Non-pigmented ciliary epithelial cell (primary cell): ENCODE results near the gene TESK2.

Experiments
- DNase-seq: peaks from one replicate; pipeline ENCODE4 v3.0.0-alpha.2; 2010; ENCODE audit warnings: low read depth

TESK2 gene

DNA sequence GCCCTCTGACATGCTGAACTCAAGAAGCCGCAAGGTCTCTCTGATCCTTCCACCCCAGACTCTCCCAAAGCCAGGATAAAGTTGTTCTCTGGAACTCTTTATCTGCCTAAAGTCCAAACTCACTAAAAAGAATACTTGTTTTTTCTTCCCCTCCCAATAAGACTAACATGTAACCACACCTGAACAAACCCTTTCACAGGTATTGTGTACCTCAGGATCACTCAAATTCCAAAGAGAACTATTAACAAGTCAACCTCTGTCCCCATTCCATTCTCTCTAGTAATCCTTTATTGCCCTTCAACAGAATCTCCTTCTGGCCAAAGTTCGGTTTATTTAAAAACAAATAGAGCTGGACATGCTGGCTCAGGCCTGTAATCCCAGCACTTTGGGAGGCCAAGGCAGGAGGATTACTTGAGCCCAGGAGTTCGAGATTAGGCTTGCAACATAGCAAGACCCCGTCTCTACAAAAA lies 155.1 kb downstream of the TESK2 start:
- DNase-seq = no peak

DNA sequence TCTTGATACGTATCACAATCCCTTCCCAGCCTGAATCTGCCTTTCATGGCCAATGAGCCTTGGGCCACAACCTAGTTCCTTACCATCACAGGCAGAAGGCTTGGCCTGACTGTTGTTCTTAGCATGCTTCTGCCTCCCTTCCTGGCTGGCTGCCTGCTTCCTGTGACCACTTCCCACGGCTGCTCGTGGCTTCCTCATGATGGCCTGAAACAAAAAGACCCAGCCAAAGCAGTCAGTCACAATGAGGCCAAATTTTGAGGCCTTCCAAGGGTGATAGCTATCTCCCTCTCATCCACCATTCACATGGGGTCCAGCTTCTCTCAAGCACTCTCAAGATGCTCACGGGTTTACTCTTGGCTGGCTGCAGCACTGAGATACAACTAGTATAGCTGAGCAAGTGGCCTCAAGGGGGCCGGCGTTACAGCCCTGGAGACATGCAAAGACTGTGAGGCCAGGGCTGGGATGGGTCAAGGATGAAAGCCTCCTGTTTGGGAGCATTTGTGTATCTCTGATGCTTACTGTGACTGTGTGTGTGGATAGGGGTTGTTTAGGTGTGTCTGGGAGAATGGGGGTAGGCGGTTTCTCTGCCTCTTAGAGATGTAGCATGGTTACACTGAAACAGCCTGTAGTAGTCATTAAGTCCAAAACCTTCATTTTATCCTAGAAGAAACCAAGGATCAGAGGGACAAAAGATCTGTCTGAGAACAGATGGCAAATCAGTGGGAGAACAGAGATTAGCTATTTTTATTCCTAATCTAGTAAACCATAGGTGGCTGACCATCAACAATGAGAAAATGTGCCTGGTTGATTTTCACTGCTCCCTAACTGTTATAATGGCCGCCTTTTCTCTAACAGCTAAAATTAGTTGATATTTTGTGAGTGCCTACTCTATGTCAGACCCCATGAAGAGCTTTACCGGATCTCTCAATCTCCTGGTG lies 156.4 kb downstream of the TESK2 start:
- no peak for DNase-seq

DNA sequence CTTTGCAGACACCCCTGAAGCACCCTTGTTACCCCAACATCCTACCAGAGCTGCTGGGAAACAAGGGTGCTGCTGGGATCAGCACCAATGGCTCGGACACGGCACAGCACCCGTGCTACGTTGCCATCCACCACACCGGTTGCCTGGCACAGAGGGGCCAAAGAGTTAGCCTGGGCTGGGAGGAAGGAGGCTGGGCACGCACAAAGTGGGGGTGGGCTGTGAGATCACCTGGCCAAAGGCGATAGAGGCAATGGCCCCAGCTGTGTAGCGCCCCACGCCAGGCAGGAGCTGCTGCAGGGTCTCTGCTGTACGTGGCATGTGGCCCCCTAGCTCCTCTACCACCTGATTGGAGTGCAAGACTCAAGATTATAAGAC lies 158.6 kb downstream of the TESK2 start:
- no peak for DNase-seq

DNA sequence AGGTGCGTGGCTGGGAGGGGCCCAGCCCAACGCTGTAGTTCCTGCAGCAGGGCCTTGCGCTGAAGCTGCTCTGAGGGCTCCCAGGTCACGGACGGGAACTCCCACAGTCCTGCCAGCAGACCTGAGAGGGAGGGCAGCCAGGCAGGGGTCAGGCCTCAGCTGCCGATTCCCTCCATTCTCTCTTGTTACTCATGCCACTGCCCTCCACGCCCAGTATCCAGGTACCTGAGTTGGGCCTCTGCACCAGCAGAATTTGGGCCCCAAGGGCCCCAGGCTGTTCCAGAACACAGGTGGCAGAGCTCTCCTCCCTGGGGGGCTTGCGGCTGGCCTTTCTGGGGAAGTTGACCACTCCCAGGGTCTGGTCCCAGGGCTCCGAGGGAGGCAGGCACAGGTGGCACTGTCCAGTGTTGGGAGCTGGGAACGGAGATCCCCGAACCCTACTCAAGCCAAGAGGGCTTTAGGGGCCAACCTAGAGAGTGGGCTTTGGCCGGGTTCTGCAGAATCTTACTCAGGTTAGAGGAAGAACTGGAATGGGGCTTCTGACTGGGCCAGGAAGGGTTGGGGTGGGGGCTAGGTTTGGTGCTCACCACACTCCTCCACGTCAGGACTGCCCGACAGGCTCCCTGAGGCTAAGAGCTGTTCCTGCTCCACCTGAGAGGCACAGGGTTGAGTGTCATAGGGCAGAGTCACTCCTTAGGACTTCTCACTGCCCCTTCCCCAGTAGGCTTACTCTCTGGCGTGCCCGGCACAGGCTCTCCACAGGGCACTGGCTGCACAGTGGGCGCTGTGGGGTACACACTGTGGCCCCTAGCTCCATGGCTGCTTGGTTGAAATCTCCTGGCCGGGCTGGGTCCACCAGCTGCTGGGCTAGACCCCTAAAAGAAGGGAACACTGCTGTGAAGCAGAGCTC lies 159.3 kb downstream of the TESK2 start:
- DNase-seq = no peak

DNA sequence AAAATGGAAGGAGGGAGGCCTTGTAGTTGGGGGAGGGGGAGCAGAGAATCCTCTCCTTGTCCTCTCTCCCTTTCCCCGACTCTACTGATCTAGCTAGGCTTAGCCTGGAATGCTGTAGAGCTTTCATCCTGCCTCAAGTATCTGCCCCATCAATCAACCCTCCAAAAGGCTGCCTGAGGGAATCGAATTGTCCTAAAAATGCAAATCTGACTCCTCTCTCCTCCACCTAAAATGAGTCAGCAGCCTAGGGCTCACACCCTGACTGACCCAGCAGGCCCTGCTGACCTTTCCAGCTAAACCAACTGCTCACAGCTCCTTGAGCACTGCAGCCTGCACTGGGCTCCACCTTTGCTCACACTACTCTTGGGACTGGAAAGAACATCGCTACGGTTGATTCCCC lies 161.5 kb downstream of the TESK2 start:
- no peak for DNase-seq

DNA sequence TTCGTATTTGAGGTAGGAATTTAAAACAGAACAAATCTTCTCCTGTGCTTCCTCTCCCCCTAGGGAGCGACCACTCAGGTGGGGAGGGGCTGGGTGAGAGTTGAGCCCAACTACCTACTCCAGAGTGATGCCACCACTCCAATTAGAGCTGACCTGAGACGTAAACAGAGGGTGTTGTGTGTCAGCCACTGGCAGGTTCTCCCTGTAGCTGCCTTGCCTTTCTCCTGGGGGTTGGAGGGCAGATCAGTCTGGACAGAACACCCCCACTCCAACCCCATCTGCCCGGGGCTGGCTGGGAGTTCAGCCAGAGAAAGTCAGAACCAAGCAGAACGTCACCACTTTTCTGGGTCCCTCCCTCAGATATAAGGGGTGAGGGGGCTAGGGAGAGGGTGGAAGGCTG lies 162.3 kb downstream of the TESK2 start:
- no peak for DNase-seq

DNA sequence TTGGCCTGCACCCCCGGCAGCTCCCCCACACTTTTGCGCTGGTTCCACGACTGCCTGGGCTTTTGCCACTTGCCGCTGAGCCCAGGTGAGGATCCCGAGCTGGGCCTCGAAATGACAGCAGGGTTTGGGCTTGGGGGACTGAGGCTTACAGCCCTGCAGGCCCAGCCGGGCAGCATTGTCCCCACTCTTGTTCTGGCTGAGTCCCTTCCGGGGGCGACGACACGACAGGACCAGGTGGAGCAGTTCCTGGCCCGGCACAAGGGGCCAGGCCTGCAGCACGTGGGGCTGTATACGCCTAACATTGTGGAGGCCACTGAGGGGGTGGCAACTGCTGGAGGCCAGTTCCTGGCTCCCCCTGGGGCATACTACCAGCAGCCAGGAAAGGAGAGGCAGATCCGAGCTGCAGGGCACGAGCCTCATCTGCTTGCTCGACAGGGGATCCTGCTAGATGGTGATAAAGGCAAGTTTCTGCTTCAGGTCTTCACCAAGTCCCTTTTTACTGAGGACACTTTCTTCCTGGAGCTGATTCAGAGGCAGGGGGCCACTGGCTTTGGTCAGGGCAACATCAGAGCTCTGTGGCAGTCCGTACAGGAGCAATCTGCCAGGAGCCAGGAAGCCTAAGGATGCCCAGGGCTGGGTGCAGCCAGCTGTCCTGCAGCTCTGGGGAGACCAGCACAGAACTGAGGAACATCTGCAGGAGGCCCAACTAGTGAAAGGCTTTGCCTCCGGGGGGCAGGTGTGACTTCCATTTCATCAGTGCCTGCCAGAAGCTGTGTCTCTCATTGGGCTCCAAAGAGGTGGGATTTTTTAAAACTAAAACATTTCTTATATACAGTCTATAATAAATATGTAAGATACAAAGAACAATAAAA lies 163.1 kb downstream of the TESK2 start:
- no peak for DNase-seq

DNA sequence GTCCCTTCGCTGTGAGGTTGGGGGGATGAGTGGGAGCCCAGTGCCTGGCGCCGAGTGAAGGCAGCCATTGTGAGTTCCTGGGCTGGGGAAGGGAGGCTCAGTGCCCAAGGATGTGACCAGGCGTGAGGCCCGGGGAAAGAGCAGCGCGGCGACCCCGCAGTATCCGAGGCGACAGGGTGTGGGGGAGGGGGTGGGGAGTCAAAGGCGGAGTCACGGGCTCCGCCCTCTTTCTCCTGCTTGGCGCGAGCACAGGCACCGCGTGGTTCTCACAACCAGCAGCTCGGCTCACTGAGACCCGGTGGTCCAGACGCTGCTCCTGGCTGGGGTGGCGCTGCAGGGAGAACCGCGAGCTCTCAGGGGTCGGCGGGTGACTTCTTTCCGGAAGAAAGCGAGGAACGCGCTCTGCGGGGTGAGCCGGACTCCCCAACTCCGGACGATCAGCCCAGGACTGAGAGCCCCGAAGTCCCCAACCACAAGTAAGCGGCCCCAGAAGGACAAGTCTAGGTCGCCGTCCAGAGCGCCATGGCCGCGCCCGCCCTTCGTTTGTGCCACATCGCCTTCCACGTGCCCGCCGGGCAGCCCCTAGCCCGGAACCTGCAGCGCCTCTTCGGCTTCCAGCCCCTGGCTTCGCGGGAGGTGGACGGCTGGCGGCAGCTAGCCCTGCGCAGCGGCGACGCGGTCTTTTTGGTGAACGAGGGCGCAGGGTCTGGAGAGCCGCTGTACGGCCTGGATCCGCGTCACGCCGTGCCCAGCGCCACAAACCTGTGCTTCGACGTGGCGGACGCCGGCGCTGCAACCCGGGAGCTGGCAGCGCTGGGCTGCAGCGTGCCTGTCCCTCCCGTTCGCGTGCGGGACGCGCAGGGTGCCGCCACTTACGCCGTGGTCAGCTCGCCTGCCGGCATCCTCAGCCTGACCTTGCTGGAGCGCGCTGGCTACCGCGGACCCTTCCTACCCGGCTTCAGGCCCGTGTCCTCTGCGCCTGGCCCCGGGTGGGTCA lies 164.0 kb downstream of the TESK2 start, which contains the start of gene HPDL:
HPDL (plus strand) TSS at position 269 of the 997 bp plus-strand sequence; CDS start at position 523, 254 bp downstream.
- DNase-seq = no peak

DNA sequence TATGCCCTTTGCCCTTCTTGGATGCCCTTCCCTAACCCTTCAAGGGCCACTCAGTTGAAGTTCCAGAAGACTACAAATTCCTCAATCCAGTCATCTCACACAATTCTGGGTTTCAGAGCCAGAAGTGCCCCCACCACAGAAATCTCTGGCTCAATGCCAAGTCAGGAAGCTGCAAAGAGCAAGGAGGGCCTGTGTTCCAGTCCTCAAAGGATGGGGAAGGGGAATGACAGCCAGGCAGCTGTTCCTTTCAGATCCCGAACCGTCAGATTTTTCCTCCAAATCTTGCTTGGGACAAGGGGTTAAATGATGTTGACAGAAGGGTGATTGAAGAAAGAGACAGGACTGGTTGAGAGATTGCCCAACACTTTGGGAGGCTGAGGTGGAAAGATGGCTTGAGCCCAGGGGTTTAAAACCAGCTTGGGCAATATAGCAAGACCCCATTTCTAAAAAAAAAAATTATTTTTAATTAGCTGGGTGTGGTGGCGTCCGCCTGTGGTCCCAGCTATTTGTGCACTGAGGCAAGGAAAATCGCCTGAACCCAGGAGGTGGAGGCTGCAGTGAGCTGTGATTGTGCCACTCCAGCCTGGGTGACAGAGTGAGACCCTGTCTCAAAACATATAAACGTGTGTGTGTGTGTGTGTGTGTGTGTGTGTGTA lies 165.0 kb downstream of the TESK2 start:
- DNase-seq = no peak

DNA sequence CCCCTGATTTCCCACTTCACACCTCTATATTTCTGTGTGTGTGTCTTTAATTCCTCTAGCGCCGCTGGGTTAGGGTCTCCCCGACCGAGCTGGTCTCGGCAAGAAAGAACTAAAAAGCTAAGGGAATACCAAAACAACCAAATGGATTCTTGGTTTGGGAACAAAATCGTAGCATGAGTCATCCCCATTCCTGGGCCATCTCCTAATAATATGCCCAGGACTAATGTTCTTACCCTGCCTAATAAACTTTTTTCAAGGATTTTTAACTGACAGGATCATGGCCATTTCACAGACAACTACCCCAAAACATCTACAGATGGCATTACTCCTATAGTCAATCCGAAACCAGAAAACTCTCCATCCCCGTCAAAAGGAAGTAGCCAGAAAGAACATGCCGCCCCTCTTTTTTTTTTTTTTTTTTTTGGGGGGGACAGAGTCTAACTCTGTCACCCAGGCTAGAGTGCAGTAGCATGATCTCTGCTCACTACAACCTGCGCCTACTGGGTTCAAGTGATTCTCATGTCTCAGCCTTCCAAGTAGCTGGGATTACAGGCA lies 168.4 kb downstream of the TESK2 start:
- DNase-seq = no peak

DNA sequence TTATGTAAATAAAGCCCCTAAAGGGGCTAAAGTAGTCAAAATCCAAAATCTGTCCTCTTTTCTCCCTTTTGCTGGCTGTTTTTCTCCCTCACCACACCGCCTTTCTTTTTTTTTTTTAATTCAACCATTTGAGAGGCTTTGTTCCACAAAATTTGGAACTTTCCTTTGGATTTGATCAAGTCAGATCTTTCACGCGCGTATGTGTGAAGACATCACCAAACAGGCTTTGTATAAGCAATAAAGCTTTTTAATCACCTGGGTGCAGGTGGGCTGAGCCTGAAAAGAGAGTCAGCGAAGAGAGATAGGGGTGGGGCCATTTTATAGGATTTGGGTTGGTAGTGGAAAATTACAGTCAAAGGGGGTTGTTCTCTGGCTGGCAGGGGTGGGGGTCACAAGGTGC lies 169.5 kb downstream of the TESK2 start:
- DNase-seq = no peak

DNA sequence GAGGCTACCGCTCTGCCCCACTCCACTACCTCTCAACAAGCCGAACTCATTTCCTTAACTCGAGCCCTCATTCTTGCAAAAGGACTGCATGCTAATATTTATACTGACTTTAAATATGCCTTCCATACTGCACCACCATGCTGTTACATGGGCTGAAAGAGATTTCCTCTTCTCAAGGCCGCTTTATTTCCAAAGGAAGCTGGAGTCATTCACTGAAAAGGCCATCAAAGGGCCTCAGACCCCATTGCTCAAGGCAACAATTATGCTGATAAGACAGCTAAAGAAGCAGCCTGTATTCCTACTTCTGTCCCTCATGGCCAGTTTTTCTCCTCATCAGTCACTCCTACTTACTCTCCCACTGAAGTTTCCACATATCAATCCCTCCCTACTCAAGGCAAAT lies 171.2 kb downstream of the TESK2 start:
- DNase-seq = no peak

DNA sequence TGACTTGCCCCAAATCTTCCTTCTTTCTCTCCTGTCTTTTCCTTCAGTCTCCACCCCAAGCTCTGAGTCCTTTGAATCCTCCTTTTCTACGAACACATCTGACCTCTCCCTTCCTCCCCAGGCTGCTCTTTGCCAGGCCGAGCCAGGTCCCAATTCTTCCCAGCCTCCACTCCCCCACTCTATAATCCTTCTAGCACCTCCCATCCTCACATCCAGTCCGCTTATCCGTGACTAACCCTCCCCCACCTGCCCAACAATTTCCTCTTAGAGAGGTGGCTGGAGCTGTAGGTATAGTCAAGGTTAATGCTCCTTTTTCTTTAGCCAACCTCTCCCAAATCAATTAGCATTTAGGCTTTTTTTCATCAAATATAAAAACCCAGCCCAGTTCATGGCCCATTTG lies 173.8 kb downstream of the TESK2 start:
- DNase-seq = no peak

DNA sequence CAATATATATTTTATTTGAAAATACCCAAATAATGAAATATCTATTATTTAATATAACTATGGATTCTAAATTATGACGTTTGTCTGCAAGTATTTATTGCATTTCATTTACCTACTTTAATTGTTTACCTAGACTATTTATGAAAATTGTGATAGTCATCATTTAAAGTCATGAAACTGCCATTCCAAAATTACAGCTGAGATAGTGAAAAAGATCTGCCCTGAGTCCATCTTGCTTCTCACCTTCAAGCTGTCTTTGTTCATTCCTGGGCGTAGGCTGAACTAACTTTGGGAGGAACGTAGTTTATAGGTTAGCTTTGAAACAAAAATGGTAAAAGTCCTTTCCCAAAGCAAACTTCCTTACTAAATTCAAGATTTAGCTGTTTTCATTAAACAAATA lies 176.7 kb downstream of the TESK2 start:
- no peak for DNase-seq

DNA sequence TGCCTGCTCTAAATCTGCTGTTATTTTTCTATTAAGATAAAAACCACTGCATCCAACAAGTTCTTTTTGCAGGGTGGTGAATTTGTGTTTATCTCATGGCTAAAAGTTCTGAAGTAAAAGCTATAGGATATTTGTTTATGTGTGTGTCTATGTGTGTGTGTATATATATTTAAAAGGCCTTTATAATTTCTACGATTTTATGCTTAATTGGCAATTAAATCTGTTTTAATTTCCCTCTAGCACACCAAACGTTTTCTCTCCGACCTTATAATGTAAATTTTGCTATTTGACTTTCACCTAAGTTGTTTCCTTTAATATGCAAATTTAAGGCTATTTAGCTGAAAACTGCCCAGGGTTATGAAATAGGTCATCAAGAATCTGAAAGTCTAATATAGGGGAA lies 184.1 kb downstream of the TESK2 start:
- DNase-seq = no peak

DNA sequence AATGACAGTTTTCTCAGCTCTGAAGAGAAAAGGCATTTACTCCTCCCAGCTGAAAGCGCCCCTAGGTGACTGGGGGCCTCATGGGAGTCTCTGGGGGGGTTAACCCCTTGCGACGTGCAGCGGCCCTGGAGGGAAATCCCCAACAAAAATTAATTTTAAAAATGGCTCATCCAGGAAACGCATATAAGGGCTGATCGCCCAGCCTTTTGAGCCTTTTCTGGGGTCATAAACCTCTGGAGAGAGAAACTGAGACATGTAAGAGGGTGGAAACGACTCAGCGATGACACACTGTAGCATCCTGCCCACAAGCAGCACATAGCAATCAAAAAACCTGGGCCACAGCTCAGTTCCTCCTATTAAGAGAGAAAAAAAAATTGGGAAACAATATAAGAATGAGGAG lies 184.6 kb downstream of the TESK2 start:
- no peak for DNase-seq

DNA sequence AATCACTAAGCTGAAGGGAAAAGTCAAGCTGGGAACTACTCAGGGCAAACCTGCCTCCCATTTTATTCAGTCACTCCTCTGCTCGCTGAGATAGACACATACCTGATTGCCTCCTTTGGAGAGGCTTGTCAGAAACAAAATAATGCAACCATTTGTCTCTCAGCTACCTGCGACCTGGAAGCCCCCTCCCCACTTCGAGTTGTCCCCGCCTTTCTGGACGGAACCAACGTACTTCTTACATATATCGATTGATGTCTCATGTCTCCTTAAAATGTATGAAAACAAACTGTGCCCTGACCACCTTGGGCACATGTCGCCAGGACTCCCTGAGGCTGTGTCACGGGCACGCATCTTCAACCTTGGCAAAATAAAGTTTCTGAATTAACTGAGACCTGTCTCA lies 185.7 kb downstream of the TESK2 start:
- DNase-seq = no peak

DNA sequence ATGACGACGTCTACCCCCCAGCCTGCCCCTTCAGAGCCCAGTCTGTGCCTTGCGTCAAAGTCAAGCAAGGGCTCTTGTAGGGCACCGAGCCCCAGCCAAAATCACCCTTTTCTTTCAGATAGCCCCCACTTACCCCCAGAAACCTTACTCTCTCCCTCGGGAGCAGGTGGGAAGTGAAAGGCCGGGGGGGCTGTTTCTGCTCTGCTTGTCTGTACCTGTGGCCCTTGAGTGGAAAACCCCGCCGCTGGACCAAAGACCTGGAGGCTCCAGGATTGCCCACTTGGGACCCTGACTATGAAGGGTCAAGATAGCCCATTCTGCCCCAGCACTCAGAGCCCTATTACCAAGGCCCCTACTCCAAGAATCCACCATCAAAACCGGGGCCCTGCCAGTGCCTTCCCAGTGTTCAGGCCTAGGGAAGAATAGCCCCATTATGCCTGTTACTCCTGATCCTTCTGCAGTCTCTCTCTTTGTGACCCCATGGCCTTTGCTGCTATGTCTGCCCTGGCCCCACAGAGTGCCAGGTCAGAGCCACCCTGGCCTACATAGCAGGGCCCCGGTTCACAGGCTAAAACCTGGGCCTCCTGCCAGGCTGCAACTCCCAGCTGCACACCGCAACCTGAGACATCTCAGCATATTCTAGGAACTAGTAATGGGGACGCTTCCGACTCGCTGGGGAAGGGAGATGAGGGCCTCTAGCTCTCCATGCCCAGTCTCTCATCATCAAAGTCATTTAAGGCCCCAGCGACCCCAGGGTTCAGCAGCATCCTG lies 186.5 kb downstream of the TESK2 start:
- DNase-seq = no peak
